GM18508 (cell line): Measurements from ENCODE around the gene CLTCL1.

Experiments used
- ATAC-seq: cut with Tn5 transposase; IDR thresholded peaks from one replicate; pipeline ENCODE4 v1.9.1; 2021; ENCODE audit warnings: moderate number of reproducible peaks; ENCODE audit not compliant: insufficient read depth, unreplicated experiment

The CLTCL1 gene

DNA sequence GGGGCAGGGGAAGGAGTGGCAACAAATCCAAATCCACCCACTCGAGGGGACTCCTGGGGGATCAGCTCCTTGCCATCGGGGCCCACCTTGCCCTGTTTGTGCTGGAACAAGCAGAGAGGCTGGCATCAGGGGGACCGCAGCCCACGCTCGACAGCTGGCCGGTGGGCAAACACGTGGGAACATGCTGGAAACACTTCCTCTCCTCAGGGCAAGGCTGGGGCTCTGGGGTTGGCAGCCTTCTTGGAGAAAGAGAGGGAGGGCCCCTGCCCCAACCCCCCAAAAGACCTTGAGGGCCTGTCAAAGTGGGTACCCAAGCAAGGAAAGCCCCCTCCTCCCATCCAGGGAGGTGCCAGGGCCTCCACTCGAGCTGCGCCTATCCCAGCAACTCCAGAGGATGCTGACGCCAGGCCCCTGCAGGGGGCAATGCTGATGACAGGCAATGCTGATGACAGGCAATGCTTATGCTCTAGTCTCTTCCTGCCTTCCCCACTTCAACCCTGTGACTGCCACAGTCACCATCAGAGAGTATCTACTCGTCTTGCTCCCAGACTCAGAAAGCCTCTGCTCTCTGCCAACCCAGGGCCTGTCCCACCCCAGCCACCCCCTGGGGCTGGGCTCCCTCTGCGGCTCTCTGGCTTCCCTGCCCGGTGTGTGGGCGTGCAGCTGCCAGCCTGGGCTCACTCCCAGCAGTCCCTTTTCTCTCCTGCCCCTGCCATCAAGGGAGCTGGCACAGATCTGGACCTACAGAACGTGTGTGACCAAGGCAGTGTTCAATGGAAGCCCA, 153.1 kb downstream of the CLTCL1 start:
- ATAC-seq, result no peak

DNA sequence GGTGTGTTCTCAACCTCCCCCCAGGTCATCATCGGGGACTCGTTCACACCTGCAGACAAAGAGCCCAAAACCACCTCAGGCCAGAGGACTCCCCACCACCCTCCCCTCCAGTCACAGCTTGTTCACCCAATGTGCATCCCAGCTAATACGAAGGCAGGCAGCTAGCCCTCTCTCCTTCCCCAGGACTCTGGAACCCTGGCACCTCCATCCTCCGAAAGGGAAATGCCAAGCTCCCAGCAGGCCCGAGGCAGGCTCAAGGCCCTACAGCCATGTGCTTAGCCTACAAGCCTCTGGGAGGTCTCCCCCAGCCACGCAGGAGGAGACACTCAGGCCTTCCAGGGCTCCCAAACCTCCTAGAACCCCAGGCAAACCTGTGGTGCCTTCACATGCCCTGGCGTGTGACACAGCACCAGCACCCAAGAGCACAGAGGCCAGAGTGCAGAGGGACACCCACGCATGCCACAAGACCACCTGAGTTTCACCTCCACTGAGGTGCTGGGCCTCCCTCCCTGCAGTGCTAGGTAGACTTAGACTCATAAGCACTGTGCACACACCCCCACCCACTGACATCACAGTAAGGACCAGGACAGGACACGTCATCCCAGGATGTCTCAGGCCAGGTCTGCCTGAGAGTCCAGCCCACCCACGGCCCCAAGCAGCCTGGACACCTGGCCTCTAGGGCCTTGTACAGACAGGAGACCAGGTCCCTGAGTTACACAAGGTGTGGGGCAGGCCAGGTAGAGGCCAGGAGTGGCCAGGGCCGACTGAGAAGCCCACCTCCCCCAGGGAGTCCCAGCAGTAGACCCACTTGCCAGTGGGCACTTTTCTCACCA, 153.9 kb downstream of the CLTCL1 start:
- ATAC-seq, result no peak

DNA sequence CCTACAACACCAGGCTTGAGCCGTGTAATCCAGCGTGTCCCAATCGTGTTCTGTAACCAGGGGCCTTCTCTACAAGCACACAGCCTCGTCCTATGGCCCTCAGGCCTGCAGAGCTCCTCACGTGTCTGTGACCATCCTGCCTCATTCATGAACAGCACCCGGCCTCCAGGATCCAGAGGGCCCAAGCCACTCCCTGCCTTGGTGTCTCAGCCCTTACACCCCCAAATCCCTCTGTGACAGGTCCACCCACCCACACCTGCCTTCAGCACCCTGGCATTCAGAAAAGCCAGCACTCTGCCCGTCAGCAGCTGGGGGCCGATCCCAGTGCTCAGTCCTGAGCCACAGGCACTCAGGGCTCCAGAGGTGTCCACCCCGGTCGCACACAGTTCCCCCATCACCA, 154.6 kb downstream of the CLTCL1 start:
- no peak for ATAC-seq

DNA sequence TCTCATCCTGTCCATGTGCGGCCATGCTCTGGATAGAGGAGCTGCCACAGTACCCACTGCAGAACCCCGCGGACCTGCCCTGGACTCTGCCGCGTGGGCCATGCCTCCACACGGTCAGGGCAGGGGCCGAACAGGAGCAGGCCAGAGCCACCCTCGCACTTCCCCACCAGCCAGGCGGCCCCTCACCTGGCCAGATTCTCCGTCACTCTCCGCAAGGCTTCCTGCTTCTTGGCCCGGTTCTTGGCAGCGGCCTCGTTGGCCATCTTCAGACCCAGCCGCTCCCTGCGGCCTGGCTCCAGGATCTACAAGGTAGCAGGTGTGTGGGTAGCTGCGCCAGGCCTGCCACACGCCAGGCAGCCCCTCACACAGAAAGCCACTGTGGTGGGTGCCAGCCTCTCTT, 156.6 kb downstream of the CLTCL1 start:
- ATAC-seq, result no peak

DNA sequence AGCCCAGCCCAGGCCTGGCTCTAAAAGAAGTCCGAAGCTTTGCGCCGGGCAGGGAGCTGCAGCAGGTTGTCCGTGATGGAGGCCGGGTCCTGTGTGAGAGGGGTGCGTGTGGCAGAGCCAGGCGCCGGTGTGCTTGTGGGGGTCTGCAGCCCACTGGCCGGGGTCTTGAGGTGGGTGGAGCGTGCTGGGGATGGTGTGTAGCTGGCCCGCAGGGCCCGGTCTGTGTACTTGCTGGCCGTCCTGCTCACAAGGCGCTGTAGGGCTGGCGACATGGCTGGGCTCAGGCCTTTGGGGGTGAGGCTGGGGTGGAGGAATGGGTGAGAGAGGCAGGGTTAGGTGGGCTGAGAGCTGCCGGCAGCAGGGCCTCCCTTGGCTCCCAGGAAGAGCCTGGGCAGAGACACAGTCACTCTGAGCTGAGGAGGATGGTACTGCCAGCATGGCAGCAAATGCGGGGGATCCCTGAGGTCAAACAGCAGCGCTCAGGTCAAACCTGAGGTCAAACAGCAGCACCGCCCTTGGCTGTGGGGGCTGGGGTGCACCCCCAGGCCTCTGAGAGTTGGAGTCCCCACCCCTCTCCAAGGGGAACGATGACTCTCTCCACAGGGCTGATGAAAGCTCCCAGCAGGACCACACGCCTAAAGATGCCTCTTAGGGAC, 157.2 kb downstream of the CLTCL1 start:
- no peak for ATAC-seq

DNA sequence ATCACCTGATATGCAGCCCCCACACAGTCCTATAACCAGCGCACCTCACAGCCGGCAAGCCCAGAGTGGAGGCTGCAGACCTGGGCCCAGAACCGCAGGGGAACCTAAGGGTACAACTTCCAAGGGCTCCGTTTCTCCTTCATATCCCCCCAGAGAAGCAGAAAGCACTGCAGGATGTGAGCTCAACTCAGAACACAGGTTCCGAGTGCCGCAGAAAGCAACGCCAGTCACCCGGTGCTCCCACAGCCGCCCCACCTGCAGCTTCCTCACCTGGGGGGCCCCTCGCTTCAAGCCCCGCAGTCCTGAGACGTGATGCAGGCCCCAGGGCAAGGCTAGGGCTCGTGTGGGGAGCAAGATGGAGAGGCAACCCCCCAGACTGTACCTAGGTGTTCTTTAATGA, 158.0 kb downstream of the CLTCL1 start:
- no peak for ATAC-seq

DNA sequence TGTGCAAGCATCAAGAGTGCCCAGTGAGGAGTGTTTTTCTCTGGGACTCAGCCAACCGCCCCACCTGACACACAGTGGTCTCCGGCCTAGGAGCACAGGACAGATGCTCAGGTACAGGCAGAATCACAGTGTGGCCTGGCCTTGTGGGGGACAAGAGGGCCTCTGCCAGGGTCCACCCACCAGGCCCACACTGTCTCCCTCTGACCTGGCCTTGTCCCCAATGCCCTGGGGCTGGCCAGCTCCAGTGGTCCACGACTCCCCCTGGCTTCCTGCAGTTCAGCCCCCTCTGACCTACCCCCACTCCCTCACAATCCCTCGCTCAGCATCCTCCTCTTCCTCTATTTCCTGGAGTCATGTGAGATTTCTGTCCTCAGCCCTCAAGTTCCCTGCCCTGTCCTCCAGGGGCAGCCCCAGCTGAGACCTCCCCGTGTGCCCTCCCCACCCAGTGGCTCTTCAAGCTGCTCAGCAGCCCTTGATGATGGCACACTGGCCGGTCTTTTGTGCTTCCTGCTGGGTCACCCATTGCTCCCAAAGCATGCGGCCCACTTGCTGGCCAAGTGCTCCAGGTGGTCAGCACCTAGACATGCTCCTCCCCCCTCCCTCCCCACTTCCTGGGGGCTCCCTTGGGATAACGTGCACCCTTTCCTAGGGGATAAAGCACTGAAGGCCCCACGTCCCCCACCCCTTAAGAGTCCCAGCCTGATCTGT, 158.7 kb downstream of the CLTCL1 start:
- no peak for ATAC-seq

DNA sequence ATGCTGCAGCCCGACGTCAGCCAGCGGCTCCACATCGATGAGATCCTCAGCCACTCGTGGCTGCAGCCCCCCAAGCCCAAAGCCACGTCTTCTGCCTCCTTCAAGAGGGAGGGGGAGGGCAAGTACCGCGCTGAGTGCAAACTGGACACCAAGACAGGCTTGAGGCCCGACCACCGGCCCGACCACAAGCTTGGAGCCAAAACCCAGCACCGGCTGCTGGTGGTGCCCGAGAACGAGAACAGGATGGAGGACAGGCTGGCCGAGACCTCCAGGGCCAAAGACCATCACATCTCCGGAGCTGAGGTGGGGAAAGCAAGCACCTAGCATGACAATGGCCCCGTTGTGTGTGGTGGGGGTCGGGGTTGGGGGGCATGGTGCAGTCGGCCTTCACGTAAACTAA, 159.4 kb downstream of the CLTCL1 start:
- ATAC-seq, result no peak

DNA sequence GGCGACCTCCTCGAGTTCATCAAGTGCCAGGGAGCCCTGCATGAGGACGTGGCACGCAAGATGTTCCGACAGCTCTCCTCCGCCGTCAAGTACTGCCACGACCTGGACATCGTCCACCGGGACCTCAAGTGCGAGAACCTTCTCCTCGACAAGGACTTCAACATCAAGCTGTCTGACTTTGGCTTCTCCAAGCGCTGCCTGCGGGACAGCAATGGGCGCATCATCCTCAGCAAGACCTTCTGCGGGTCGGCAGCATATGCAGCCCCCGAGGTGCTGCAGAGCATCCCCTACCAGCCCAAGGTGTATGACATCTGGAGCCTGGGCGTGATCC, 159.9 kb downstream of the CLTCL1 start:
- ATAC-seq, result no peak

DNA sequence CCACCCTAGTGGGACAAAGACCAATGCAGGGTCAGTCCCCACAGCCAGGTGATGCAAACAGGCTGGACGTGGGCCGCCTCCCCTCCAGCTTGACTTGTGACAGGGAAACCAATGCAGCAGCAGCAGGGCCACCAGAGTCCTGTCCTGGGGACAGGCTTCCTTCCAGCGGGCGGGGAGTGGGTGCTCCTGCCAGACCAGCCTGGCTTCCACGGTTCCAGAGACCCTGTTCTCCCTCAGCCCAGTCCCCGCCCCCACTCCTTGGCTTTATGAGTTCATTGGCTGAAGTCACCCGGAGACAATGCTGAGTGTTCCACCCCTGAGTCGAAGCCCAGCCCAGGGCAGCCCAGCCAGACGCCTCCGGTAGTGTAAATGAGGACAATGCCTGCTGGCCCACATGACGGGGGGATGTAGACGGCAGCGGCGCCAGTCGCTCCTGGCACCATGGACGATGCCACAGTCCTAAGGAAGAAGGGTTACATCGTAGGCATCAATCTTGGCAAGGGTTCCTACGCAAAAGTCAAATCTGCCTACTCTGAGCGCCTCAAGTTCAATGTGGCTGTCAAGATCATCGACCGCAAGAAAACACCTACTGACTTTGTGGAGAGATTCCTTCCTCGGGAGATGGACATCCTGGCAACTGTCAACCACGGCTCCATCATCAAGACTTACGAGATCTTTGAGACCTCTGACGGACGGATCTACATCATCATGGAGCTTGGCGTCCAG, 160.4 kb downstream of the CLTCL1 start, which contains the start of gene TSSK2:
TSS of gene TSSK2 (plus strand) at position 350 of the 726 bp plus-strand sequence. CDS start at position 442, 92 bp downstream.
- no peak for ATAC-seq

DNA sequence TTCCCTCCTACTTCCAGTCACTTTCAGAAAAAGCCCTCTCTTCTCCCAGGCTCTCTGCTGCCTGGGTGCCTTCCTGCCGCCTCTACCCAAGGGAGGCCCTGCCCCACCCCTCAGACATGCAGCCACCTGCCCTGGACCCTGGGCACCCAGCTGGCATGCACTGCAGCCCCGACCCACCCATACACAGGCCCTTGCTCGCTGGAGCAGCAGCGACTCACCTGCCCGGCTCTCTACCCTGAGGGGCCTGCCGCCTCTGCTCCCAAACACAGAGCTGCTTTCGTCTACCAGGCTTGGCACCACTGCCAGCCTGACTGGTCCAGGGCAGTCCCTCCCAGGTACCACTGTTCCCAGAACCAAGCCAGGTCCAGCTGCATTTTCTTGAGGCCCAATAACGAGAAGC, 161.6 kb downstream of the CLTCL1 start:
- ATAC-seq, result no peak
